NCI-H1048 (cell line): Measurements from ENCODE around the gene GINS3.

Experiments used
- DNase-seq: peaks from one replicate; lab custom pipeline; 2025; lab: John Stamatoyannopoulos, UW

GINS3 gene

GRCh38 chr16:58425756-58426494 lies 33.7 kb downstream of the GINS3 start:
- no peak for DNase-seq

GRCh38 chr16:58426966-58427365 lies 34.7 kb downstream of the GINS3 start:
- no peak for DNase-seq

- no peak for DNase-seq
Measured at GRCh38 chr16:58428621-58429542, 36.6 kb downstream of the GINS3 start.

GRCh38 chr16:58430718-58431117 lies 38.4 kb downstream of the GINS3 start:
- DNase-seq: no peak

- no peak for DNase-seq
Measured at GRCh38 chr16:58433569-58433951, 41.3 kb downstream of the GINS3 start.

GRCh38 chr16:58435779-58436178 lies 43.5 kb downstream of the GINS3 start:
- DNase-seq: no peak

GRCh38 chr16:58440131-58440530 lies 47.9 kb downstream of the GINS3 start:
- no peak for DNase-seq

- DNase-seq: no peak
Measured at GRCh38 chr16:58442547-58442946, 50.3 kb downstream of the GINS3 start.

- no peak for DNase-seq
Measured at GRCh38 chr16:58443783-58444182, 51.5 kb downstream of the GINS3 start.

- DNase-seq: no peak
Measured at GRCh38 chr16:58444265-58444664, 52.0 kb downstream of the GINS3 start.

- DNase-seq: no peak
Measured at GRCh38 chr16:58448890-58449289, 56.6 kb downstream of the GINS3 start.

GRCh38 chr16:58449306-58449705 lies 57.0 kb downstream of the GINS3 start:
- DNase-seq: no peak

GRCh38 chr16:58449768-58450167 lies 57.5 kb downstream of the GINS3 start:
- no peak for DNase-seq

- DNase-seq: no peak
Measured at GRCh38 chr16:58450590-58450989, 58.3 kb downstream of the GINS3 start.

GRCh38 chr16:58451265-58451689 lies 59.0 kb downstream of the GINS3 start:
- DNase-seq: no peak

- DNase-seq: no peak
Measured at GRCh38 chr16:58451945-58452401, 59.7 kb downstream of the GINS3 start.

- no peak for DNase-seq
Measured at GRCh38 chr16:58452640-58453039, 60.4 kb downstream of the GINS3 start.

- no peak for DNase-seq
Measured at GRCh38 chr16:58454178-58454577, 61.9 kb downstream of the GINS3 start.

GRCh38 chr16:58454856-58455255 lies 62.6 kb downstream of the GINS3 start:
- DNase-seq: no peak
